Activated CD4-positive, alpha-beta memory T cell treated with anti-CD3 and anti-CD28 coated beads for 36 hours (primary cell): ENCODE data around the gene SNED1. TPM values are rescaled to one million over a fixed set of nuclear protein-coding genes. Genes with fewer than 3 reads are reported as not detected.

Source experiments
- CTCF ChIA-PET: fragments of 350-600 bp; sonication (Branson Sonifier 250); formaldehyde crosslinking; loops from one replicate; lab custom pipeline; 2021; ENCODE audit warnings: antibody characterized with exemption, inconsistent platforms; lab: Charles Lee
- POLR2A ChIA-PET: fragments of 350-600 bp; sonication (Branson Sonifier 250); formaldehyde crosslinking; loops from one replicate; lab custom pipeline; 2021; ENCODE audit warnings: antibody characterized with exemption; lab: Charles Lee
- DNase-seq: peaks from one replicate; pipeline ENCODE4 v3.0.0-alpha.2; 2020
- H3K27ac Mint-ChIP-seq: one replicate; pipeline ENCODE4 v1.8.0; 2021; ENCODE audit warnings: mixed read lengths
- H3K27me3 Mint-ChIP-seq: one replicate; pipeline ENCODE4 v1.8.0; 2021; ENCODE audit warnings: mixed read lengths
- H3K36me3 Mint-ChIP-seq: one replicate; pipeline ENCODE4 v1.8.0; 2021; ENCODE audit warnings: mixed read lengths
- H3K4me1 Mint-ChIP-seq: one replicate; pipeline ENCODE4 v1.8.0; 2021; ENCODE audit warnings: low read depth, mixed read lengths
- H3K4me3 Mint-ChIP-seq: one replicate; pipeline ENCODE4 v1.8.0; 2021; ENCODE audit warnings: mild to moderate bottlenecking, mixed read lengths
- H3K9me3 Mint-ChIP-seq: one replicate; pipeline ENCODE4 v1.8.0; 2021; ENCODE audit warnings: mixed read lengths
- intact Hi-C: fragments of 100-400 bp; cut with micrococcal nuclease; formaldehyde crosslinking; loops from one replicate; pipeline ENCODE4 v1.15.1; 2023
- total RNA-seq, 2 experiments: library from RNA; stranded (reverse); gene quantifications; one replicate each; pipeline ENCODE4 v1.2.3, GENCODE V29; 2021

SNED1 gene
- total RNA-seq, 2 experiments from 2014 or later = 2.6 to 3.8 TPM

DNA sequence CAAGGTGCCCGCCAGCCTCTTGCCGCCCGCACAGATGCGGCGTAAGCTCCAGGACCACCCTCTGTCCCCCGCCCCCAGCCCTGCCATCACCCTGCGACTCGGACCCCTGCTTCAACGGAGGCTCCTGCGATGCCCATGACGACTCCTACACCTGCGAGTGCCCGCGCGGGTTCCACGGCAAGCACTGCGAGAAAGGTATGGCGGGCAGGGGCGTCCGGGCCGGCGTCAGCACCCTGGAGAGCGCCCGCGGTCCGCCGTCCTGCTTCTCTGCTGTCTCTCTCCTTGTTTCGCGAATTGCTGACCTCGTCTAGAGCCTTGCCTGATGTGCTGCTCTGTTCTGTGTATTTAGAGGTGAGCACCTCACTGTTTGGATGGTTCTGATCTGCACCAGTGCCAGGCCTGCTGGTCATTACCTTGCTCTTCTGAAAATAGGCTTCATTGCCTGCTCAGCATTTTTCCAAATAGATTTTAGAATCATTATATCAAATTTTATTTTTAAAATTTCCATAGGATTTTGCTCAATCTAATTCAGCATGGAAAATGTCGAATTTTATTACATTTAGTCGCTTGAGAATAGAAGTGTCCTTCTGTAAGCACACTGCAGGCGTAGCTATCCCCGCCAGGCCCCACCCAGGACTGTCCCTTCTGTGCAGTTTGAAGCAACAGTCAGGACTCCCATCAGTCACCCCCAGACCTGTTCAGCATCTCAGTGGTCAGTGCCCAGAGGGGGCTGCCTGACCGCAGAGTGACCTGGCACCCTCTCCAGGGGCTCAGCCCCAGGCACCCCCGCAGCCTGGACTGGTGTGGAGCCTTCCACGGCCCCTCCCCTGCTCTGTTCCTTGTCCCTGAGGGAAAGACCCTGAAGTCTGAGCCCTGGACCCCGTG lies 51.6 kb downstream of the SNED1 start:
- DNase-seq = no peak
- ChIA-PET POLR2A (no interaction called here), CTCF (no interaction called here)
- Mint-ChIP-seq H3K36me3 (peaks cover 3% of the 10 kb centered on the region), H3K4me3 (no peak overlapping the region), H3K4me1 (no peaks in the 10 kb centered on the region), H3K27me3 (no peaks in the 10 kb centered on the region), H3K9me3 (peaks cover 6% of the 10 kb centered on the region), H3K27ac (no peak overlapping the region)
- intact Hi-C loops = no loop called here

DNA sequence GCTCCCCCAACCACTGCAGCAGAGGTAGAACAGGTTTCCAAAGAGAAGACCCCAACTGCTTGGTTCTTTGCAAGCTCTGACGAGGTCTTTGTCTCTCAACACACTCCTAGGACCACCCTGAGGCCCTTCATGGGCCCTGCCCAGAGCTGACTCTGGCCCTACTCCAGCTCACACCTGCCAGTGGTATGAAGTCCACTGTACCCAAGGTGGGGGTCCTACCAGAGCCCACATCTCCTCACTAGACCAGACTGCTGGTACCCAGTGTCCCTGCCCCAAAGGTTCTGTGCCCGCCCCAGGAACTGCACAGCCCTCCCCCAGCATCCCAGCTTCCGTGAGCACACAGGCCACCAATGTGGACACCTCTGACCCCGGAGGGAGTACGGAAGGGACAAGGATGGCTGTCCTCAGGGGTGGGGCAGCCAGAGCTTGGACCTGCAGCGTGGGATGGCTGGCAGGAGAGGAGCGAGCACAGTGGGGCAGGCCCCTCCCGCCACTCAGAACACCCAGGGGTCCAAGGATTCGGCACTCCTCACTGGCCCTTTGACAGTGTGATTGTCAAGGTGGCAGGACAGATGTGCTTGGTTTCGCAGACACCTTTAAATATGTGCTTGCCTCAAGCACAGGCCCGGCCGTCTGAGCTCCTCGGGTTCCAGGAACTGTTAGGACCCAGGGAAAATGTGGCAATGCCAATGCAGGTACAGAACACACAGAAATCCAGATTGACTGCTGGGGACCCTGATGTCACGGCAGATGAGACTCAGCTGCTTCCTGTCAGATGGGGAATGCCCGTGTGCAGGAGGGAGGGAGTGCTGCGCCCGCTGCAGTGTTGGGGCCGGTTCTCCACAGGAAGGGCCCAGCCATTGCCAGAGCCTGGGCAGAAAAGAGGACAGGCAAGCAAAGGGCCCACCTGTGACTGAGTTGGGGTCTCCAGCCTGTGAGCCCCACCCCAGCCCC lies 52.5 kb downstream of the SNED1 start:
- intact Hi-C loops = no loop called here
- no peak overlapping the region for H3K27ac Mint-ChIP-seq
- no peak for DNase-seq
- CTCF ChIA-PET = no interaction called here
- no peaks in the 10 kb centered on the region for H3K4me1 Mint-ChIP-seq
- no peaks in the 10 kb centered on the region for H3K36me3 Mint-ChIP-seq
- no peak overlapping the region for H3K4me3 Mint-ChIP-seq
- no peaks in the 10 kb centered on the region for H3K27me3 Mint-ChIP-seq
- POLR2A ChIA-PET = no interaction called here
- peaks cover 1% of the 10 kb centered on the region for H3K9me3 Mint-ChIP-seq

- DNase-seq = no peak
- Mint-ChIP-seq H3K36me3 (no peaks in the 10 kb centered on the region), H3K27ac (no peak overlapping the region), H3K27me3 (no peaks in the 10 kb centered on the region), H3K4me1 (no peaks in the 10 kb centered on the region), H3K4me3 (no peak overlapping the region), H3K9me3 (no peaks in the 10 kb centered on the region)
- intact Hi-C loops = no loop called here
- CTCF ChIA-PET = no interaction called here
- POLR2A ChIA-PET = no interaction called here
Observed at GRCh38 chr2:241051578-241052487, 53.4 kb downstream of the SNED1 start.

GRCh38 chr2:241052677-241053360 lies 54.4 kb downstream of the SNED1 start:
- DNase-seq = no peak
- ChIA-PET POLR2A (no interaction called here), CTCF (no interaction called here)
- H3K4me1 Mint-ChIP-seq = no peaks in the 10 kb centered on the region
- no peak overlapping the region for H3K27ac Mint-ChIP-seq
- H3K27me3 Mint-ChIP-seq = no peaks in the 10 kb centered on the region
- no peak overlapping the region for H3K4me3 Mint-ChIP-seq
- no peaks in the 10 kb centered on the region for H3K9me3 Mint-ChIP-seq
- H3K36me3 Mint-ChIP-seq = no peaks in the 10 kb centered on the region
- intact Hi-C loops = no loop called here

- H3K27ac Mint-ChIP-seq = no peak overlapping the region
- H3K36me3 Mint-ChIP-seq = no peaks in the 10 kb centered on the region
- H3K4me1 Mint-ChIP-seq = no peaks in the 10 kb centered on the region
- intact Hi-C loops = no loop called here
- H3K4me3 Mint-ChIP-seq = no peak overlapping the region
- POLR2A ChIA-PET = no interaction called here
- no peak for DNase-seq
- no peaks in the 10 kb centered on the region for H3K9me3 Mint-ChIP-seq
- no peaks in the 10 kb centered on the region for H3K27me3 Mint-ChIP-seq
- CTCF ChIA-PET = interaction anchor here (1.2 kb wide), 1 partner anchor 25 kb away, joined by 4 read pairs; no protein-coding TSS in a partner anchor
Observed at GRCh38 chr2:241053576-241054251, 55.3 kb downstream of the SNED1 start.

DNA sequence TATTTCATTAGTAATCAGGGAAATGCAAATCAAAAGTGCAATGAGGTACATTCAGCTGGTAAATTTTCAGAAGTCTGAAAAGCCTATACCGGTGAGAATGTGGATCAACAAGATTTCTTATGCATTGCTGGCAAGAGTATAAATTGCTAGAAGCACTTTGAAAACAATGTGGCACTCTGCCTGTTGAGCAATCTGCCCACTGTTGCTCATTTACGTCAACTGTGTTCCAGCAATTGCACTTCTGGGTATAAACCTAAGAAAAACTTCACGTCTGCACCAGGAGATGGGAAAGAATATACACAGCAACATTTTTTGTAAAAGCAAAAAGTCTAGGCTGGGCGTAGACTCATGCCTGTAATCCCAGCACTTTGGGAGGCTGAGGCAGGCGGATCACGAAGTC lies 62.9 kb downstream of the SNED1 start:
- Mint-ChIP-seq H3K4me3 (no peak overlapping the region), H3K4me1 (peaks cover 3% of the 10 kb centered on the region), H3K36me3 (no peaks in the 10 kb centered on the region), H3K27me3 (no peaks in the 10 kb centered on the region), H3K27ac (no peak overlapping the region), H3K9me3 (no peaks in the 10 kb centered on the region)
- intact Hi-C loops = no loop called here
- POLR2A ChIA-PET = no interaction called here
- CTCF ChIA-PET = no interaction called here
- DNase-seq = no peak

- no peaks in the 10 kb centered on the region for H3K27me3 Mint-ChIP-seq
- CTCF ChIA-PET = no interaction called here
- H3K4me3 Mint-ChIP-seq = no peak overlapping the region
- H3K27ac Mint-ChIP-seq = no peak overlapping the region
- intact Hi-C loops = no loop called here
- peaks cover 3% of the 10 kb centered on the region for H3K4me1 Mint-ChIP-seq
- no peaks in the 10 kb centered on the region for H3K36me3 Mint-ChIP-seq
- no peak for DNase-seq
- POLR2A ChIA-PET = no interaction called here
- no peaks in the 10 kb centered on the region for H3K9me3 Mint-ChIP-seq
Observed at GRCh38 chr2:241062389-241063092, 64.1 kb downstream of the SNED1 start.

DNA sequence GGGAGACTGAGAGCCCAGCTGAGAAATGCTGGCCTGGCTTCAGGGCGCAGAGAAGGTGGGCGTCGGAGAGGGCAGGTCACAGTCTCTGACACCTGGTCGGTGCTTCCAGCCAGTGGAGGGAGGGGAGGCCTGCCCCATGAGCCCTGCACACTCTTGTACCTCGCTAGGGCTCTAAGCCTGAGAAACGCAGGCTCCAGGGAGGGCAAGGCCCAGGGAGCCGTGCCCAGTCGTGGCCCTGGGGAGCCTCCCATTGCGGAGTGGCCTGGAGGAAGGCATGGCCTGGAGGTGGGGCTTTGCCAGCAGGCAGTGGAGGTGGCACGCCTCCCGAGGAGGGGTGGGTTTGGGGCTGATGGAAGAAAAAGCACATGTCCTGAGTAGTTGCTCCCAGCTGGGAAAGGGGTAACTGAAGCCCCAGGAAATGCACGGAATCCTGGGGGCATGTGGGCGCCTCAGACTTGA lies 64.7 kb downstream of the SNED1 start:
- H3K9me3 Mint-ChIP-seq = no peaks in the 10 kb centered on the region
- no peaks in the 10 kb centered on the region for H3K36me3 Mint-ChIP-seq
- intact Hi-C loops = no loop called here
- no peak for DNase-seq
- ChIA-PET POLR2A (no interaction called here), CTCF (no interaction called here)
- no peak overlapping the region for H3K4me3 Mint-ChIP-seq
- no peaks in the 10 kb centered on the region for H3K27me3 Mint-ChIP-seq
- H3K4me1 Mint-ChIP-seq = peaks cover 3% of the 10 kb centered on the region
- no peak overlapping the region for H3K27ac Mint-ChIP-seq

- peaks cover 3% of the 10 kb centered on the region for H3K4me1 Mint-ChIP-seq
- intact Hi-C loops = no loop called here
- CTCF ChIA-PET = no interaction called here
- no peak overlapping the region for H3K27ac Mint-ChIP-seq
- DNase-seq = no peak
- POLR2A ChIA-PET = no interaction called here
- no peak overlapping the region for H3K4me3 Mint-ChIP-seq
- H3K9me3 Mint-ChIP-seq = no peaks in the 10 kb centered on the region
- no peaks in the 10 kb centered on the region for H3K27me3 Mint-ChIP-seq
- no peaks in the 10 kb centered on the region for H3K36me3 Mint-ChIP-seq
Observed at GRCh38 chr2:241063587-241063986, 65.2 kb downstream of the SNED1 start.

DNA sequence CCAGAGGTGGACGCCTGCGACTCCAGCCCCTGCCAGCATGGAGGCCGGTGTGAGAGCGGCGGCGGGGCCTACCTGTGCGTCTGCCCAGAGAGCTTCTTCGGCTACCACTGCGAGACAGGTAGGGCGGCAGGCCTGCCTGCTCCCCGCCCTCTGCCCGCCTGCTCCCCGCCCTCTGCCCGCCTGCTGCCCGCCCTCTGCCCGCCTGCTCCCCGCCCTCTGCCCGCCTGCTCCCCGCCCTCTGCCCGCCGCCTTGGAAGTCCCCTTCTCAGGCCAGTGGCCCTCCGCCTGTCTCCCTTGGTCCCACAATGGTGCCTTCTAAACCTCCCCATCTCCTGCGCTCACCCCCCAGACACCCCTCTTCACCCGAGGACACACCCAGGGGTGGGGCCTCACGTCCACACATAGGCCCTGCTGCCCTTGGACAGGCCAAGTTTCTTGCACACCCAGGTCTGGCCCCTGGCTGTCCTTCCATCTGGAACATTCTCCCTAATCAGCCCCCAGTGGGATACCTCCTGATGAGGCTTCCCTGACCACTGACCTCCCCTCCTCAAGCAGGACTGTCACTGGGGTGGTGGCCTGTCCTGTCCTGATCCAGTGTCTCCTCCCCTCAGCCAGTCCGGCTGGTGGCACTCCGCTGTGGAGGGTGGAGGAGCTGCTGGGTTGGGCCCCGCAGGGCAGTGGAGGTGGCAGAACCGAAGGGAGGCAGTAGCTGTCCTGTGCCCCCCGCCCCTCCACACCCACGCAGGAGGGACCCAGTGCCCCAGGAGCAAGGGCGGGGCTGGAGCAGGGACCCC lies 65.8 kb downstream of the SNED1 start:
- intact Hi-C loops = no loop called here
- ChIA-PET CTCF (no interaction called here), POLR2A (no interaction called here)
- H3K4me3 Mint-ChIP-seq = no peak overlapping the region
- H3K27me3 Mint-ChIP-seq = no peaks in the 10 kb centered on the region
- H3K9me3 Mint-ChIP-seq = no peaks in the 10 kb centered on the region
- DNase-seq = peak; percentile 64
- no peaks in the 10 kb centered on the region for H3K36me3 Mint-ChIP-seq
- peaks cover 3% of the 10 kb centered on the region for H3K4me1 Mint-ChIP-seq
- H3K27ac Mint-ChIP-seq = no peak overlapping the region
